ENCODE results near the gene C6orf132. TPM values are rescaled to one million over a fixed set of nuclear protein-coding genes. Genes with fewer than 3 reads are reported as not detected.

Gene C6orf132
- total RNA-seq, 2 donors from 2014 or later: 35.1 to 42.3 TPM

- Histone ChIP-seq H3K27ac (no peak overlapping the region), H3K4me3 (no peak overlapping the region), H3K27me3 (no peaks in the 10 kb centered on the region), H3K4me1 (no peaks in the 10 kb centered on the region), H3K9me3 (no peaks in the 10 kb centered on the region), H3K9ac (ENCODE audit: low read depth in 2 of 2, low read length in 2 of 2) (no peak overlapping the region), H3K36me3 (no peaks in the 10 kb centered on the region)
- intact Hi-C loops (cut with DNase I): no loop called here
- TF ChIP-seq CTCF (IDR thresholded peaks at IDR 0.05): no peak
- DNase-seq: no peak
Observed at GRCh38 chr6:42090819-42091717, 51.4 kb downstream of the C6orf132 start.

GRCh38 chr6:42088101-42088591, 54.3 kb downstream of the C6orf132 start:
- Histone ChIP-seq H3K9me3 (no peaks in the 10 kb centered on the region), H3K36me3 (no peaks in the 10 kb centered on the region), H3K27ac (no peak overlapping the region), H3K4me1 (no peaks in the 10 kb centered on the region), H3K4me3 (no peak overlapping the region), H3K27me3 (no peaks in the 10 kb centered on the region), H3K9ac (ENCODE audit: low read depth in 2 of 2, low read length in 2 of 2) (no peak overlapping the region)
- TF ChIP-seq CTCF (IDR thresholded peaks at IDR 0.05): no peak
- no peak for DNase-seq
- intact Hi-C loops (cut with DNase I): no loop called here

- H3K27ac ChIP-seq: no peak overlapping the region
- no peaks in the 10 kb centered on the region for H3K4me1 ChIP-seq
- no peak overlapping the region for H3K9ac ChIP-seq (ENCODE audit: low read depth in 2 of 2, low read length in 2 of 2)
- H3K27me3 ChIP-seq: no peaks in the 10 kb centered on the region
- no peak overlapping the region for H3K4me3 ChIP-seq
- no peak for DNase-seq
- TF ChIP-seq CTCF (IDR thresholded peaks at IDR 0.05): no peak
- H3K9me3 ChIP-seq: no peaks in the 10 kb centered on the region
- no peaks in the 10 kb centered on the region for H3K36me3 ChIP-seq
- intact Hi-C loops (cut with DNase I): no loop called here
Observed at GRCh38 chr6:42086046-42087035, 56.1 kb downstream of the C6orf132 start.

GRCh38 chr6:42084889-42085288, 57.5 kb downstream of the C6orf132 start:
- H3K9ac ChIP-seq (ENCODE audit: low read depth in 2 of 2, low read length in 2 of 2): no peak overlapping the region
- H3K9me3 ChIP-seq: no peaks in the 10 kb centered on the region
- TF ChIP-seq CTCF (IDR thresholded peaks at IDR 0.05): no peak
- no peak for DNase-seq
- no peak overlapping the region for H3K4me3 ChIP-seq
- no peak overlapping the region for H3K27ac ChIP-seq
- no peaks in the 10 kb centered on the region for H3K4me1 ChIP-seq
- intact Hi-C loops (cut with DNase I): no loop called here
- no peaks in the 10 kb centered on the region for H3K27me3 ChIP-seq
- H3K36me3 ChIP-seq: no peaks in the 10 kb centered on the region

GRCh38 chr6:42083530-42083929, 58.9 kb downstream of the C6orf132 start:
- no peaks in the 10 kb centered on the region for H3K9me3 ChIP-seq
- no peak overlapping the region for H3K27ac ChIP-seq
- intact Hi-C loops (cut with DNase I): no loop called here
- DNase-seq: no peak
- no peak for TF ChIP-seq CTCF (IDR thresholded peaks at IDR 0.05)
- no peaks in the 10 kb centered on the region for H3K27me3 ChIP-seq
- H3K9ac ChIP-seq (ENCODE audit: low read depth in 2 of 2, low read length in 2 of 2): no peak overlapping the region
- H3K36me3 ChIP-seq: no peaks in the 10 kb centered on the region
- H3K4me1 ChIP-seq: no peaks in the 10 kb centered on the region
- no peak overlapping the region for H3K4me3 ChIP-seq

All from colonic mucosa (tissue), 4 donors.